GM12864 (cell line): ENCODE measurements around the gene CERKL.

ENCODE experiments used
- DNase-seq: peaks from one replicate; pipeline ENCODE4 v3.0.0-alpha.2; 2011; ENCODE audit warnings: low read depth
- H3K4me3 ChIP-seq: 2 replicates; pipeline ENCODE4 v1.5.1; 2011; ENCODE audit warnings: mild to moderate bottlenecking, low read depth, low read length, control low read depth
- CTCF ChIP-seq: IDR thresholded peaks from 2 replicates; pipeline ENCODE4 v1.5.1; 2011; ENCODE audit warnings: low read depth, mild to moderate bottlenecking, moderate library complexity, low read length, control low read depth, inconsistent platforms; ENCODE audit errors: missing control alignments

Gene CERKL

GRCh38 chr2:181499231-181499630 lies 157.7 kb downstream of the CERKL start:
- no peak for TF ChIP-seq CTCF
- H3K4me3 ChIP-seq: no peak overlapping the region
- no peak for DNase-seq
